Activated CD8-positive, alpha-beta memory T cell treated with anti-CD3 and anti-CD28 coated beads, Interleukin-2, amount 50 U/mL, for 4 hours (primary cell): ENCODE data around the gene CYBC1.
A peak's percentile ranks its signal among the peaks of the same experiment; 100 is the strongest.
"Not testable (repeated sequence)": the region's sequence is repeated elsewhere in the genome, so short reads cannot be mapped to it uniquely, and the experiment has no call there.

ENCODE experiments used
- DNase-seq: peaks from one replicate; pipeline ENCODE4 v3.0.0-alpha.2; 2020

Gene CYBC1

GRCh38 chr17:82477934-82478333, 27.4 kb upstream of the CYBC1 start:
- no peak for DNase-seq

GRCh38 chr17:82475458-82475857, 24.9 kb upstream of the CYBC1 start:
- no peak for DNase-seq

GRCh38 chr17:82474223-82475010, 23.9 kb upstream of the CYBC1 start:
- DNase-seq, result no peak

GRCh38 chr17:82470065-82470464, 19.5 kb upstream of the CYBC1 start:
- no peak for DNase-seq

GRCh38 chr17:82468692-82469091, 18.1 kb upstream of the CYBC1 start:
- no peak for DNase-seq

GRCh38 chr17:82465023-82465603, 14.6 kb upstream of the CYBC1 start:
- no peak for DNase-seq

GRCh38 chr17:82464567-82464929, 14.0 kb upstream of the CYBC1 start:
- DNase-seq, result no peak

GRCh38 chr17:82463925-82464566, 13.5 kb upstream of the CYBC1 start:
- no peak for DNase-seq

GRCh38 chr17:82463391-82463790, 12.8 kb upstream of the CYBC1 start:
- DNase-seq, result no peak

- DNase-seq, result no peak
Observed at GRCh38 chr17:82461827-82462524, 11.4 kb upstream of the CYBC1 start.

GRCh38 chr17:82459936-82460335, 9.4 kb upstream of the CYBC1 start:
- not testable (repeated sequence) for DNase-seq

- no peak for DNase-seq
Observed at GRCh38 chr17:82458885-82459424, 8.4 kb upstream of the CYBC1 start.

GRCh38 chr17:82458179-82458884, 7.8 kb upstream of the CYBC1 start, which contains the start of gene NARF:
TSS of gene NARF (plus strand) at chr17:82458741. CDS start at chr17:82458804, 63 bp downstream.
- peak; percentile 95 for DNase-seq

GRCh38 chr17:82457929-82458178, 7.3 kb upstream of the CYBC1 start:
- no peak for DNase-seq

GRCh38 chr17:82457073-82457928, 6.7 kb upstream of the CYBC1 start:
- no peak for DNase-seq

GRCh38 chr17:82453706-82454105, 3.2 kb upstream of the CYBC1 start:
- DNase-seq, result not testable (repeated sequence)

GRCh38 chr17:82453151-82453550, 2.6 kb upstream of the CYBC1 start:
- DNase-seq, result not testable (repeated sequence)

- no peak for DNase-seq
Observed at GRCh38 chr17:82452162-82452561, 1.6 kb upstream of the CYBC1 start.

- peak; percentile 42 for DNase-seq
Observed at GRCh38 chr17:82449883-82450356, 632 bp downstream of the CYBC1 start.

- DNase-seq, result peak; percentile 73
Observed at GRCh38 chr17:82449131-82449882, 1.2 kb downstream of the CYBC1 start.

- no peak for DNase-seq
Observed at GRCh38 chr17:82447876-82448275, 2.7 kb downstream of the CYBC1 start.
